ENCODE measurements around the gene ZDHHC5. TPM values are rescaled to one million over a fixed set of nuclear protein-coding genes. Genes with fewer than 3 reads are reported as not detected.
"Not testable (repeated sequence)": the region's sequence is repeated elsewhere in the genome, so short reads cannot be mapped to it uniquely, and the experiment has no call there.

The ZDHHC5 gene
- total RNA-seq, 4 donors from 2014 or later: 44.1 to 61.5 (median 50.7) TPM

GRCh38 chr11:57698843-57699365, 31.0 kb downstream of the ZDHHC5 start:
- ATAC-seq (ENCODE audit: low FRiP score) (no peak), DNase-seq (ENCODE audit: low spot score) (no peak)
- no peak for TF ChIP-seq CTCF (IDR thresholded peaks at IDR 0.05)

GRCh38 chr11:57699813-57700212, 31.9 kb downstream of the ZDHHC5 start:
- no peak for TF ChIP-seq CTCF (IDR thresholded peaks at IDR 0.05)
- no peak for ATAC-seq (ENCODE audit: low FRiP score)
- no peak for DNase-seq (ENCODE audit: low spot score)

- DNase-seq (ENCODE audit: low spot score): no peak
- no peak for ATAC-seq (ENCODE audit: low FRiP score)
- no peak for TF ChIP-seq CTCF (IDR thresholded peaks at IDR 0.05)
Observed at GRCh38 chr11:57700425-57700824, 32.5 kb downstream of the ZDHHC5 start.

GRCh38 chr11:57703341-57703740, 35.4 kb downstream of the ZDHHC5 start:
- no peak for DNase-seq (ENCODE audit: low spot score)
- no peak for TF ChIP-seq CTCF (IDR thresholded peaks at IDR 0.05)
- ATAC-seq (ENCODE audit: low FRiP score): no peak

- ATAC-seq (ENCODE audit: low FRiP score) (no peak), DNase-seq (ENCODE audit: low spot score) (no peak)
- TF ChIP-seq CTCF (IDR thresholded peaks at IDR 0.05): no peak
Observed at GRCh38 chr11:57704932-57705331, 37.0 kb downstream of the ZDHHC5 start.

- not testable (repeated sequence) for ATAC-seq (ENCODE audit: low FRiP score); DNase-seq (ENCODE audit: low spot score)
Observed at GRCh38 chr11:57705432-57705831, 37.5 kb downstream of the ZDHHC5 start.

GRCh38 chr11:57709802-57710367, 42.0 kb downstream of the ZDHHC5 start:
- DNase-seq (ENCODE audit: low spot score) (no peak), ATAC-seq (ENCODE audit: low FRiP score) (no peak)
- no peak for TF ChIP-seq CTCF (IDR thresholded peaks at IDR 0.05)
